Measurements from ENCODE around the gene ZNF219.

Gene ZNF219

DNA sequence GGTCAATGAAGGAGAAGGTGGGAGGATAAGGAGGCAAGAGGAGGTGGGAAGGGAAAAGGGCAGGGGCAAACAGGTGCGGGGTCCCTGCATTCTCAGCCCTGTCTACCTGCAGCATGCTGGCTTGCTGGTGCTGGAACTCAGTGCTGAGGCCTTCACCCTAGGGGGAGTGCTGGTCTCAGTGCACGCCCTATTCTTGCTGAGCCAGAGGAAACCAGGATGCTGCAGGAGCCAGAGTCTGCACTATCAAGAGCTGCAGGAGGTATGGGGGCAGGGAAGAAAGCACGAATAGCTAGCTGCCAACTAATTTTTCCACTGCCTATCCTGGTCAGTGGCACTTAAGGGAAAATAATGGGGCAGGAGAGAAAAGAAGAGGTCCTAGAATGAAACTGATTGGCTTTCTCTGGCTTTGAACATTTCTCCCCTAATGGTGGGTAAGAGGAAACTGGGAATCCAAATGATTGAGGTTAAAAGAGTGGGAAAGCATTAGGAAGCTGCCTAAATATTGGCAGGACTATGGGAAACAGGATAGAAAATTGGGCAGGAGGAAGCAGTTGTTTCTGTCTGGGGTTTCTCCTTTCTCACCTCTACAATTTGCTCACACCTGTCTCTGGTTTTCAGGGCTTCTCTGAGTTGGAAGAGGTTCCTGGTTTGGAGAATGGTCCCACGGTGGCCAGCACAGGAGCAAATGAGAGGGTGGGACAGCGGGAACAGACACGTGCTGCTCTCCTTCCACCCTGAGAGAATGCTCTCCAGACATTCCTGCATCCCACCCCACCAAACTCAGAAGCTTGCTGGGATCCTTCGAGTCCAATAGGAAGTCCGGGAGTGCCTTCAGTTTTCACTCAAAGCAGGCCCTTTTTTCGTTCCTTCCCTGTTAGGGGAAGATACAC is 4.3 kb upstream of the ZNF219 start:
- DNase-seq = no peak

DNA sequence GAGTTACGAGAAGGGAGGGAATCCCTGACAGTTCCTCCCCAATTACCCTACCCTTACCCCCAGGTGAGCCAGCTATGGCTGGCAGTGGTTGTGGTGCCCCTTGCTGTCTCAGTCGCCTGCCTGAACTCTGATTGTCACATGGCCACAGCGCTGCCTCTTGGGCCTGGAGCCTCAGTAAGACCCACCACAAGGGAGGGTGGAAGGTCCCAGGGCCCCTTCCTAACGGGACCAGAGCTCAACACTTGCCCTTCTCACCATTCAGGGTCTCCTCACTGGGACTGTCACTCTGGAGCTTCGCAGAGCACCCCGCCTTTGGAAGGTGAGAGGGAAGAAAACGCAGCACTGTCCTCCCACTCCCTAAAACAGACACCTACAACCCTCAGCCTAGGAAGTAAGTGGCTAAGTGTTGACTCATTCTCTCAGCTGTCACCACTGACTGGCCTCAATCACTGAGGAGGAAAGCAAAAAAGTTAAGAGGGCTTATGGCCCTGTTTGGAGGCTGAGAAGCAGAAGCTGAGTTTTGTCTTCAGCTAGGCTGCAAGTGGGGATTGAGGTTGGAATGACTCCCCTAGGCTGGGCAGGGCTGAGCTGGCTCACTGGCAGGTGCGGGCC is 3.5 kb upstream of the ZNF219 start:
- no peak for DNase-seq

DNA sequence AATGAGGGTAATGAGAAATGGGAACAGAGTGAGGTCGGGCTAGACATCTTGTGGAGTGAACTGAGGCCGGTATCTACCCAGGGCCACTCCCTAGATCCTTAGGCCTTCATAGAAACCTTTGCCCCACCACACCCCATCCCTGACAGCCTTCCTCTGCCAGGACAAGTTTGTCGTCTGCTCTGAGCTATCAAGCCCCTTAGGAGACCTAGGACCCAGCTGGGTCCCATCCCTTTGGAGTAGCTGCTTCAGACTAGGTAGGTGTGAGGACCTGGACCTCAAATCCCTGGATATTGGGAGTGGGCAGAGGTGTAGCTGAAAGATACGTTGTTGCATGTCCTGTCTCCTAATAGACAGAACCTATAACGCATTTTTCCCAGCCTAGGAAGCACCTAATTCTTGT is 2.5 kb upstream of the ZNF219 start, which contains the start of gene TMEM253:
TMEM253 (plus strand) TSS at position 136 of the 400 bp plus-strand sequence. CDS start 278 bp downstream, outside the sequence.
- DNase-seq = no peak

GRCh38 chr14:21099596-21099985 is 1.1 kb upstream of the ZNF219 start:
- DNase-seq = no peak

- DNase-seq = no peak
Measured at GRCh38 chr14:21098892-21099595, 589 bp upstream of the ZNF219 start.

- peak in 18 of 56 donors; percentile 4 to 78 (median 28) for DNase-seq
Measured at GRCh38 chr14:21097636-21098075, 799 bp downstream of the ZNF219 start.

DNA sequence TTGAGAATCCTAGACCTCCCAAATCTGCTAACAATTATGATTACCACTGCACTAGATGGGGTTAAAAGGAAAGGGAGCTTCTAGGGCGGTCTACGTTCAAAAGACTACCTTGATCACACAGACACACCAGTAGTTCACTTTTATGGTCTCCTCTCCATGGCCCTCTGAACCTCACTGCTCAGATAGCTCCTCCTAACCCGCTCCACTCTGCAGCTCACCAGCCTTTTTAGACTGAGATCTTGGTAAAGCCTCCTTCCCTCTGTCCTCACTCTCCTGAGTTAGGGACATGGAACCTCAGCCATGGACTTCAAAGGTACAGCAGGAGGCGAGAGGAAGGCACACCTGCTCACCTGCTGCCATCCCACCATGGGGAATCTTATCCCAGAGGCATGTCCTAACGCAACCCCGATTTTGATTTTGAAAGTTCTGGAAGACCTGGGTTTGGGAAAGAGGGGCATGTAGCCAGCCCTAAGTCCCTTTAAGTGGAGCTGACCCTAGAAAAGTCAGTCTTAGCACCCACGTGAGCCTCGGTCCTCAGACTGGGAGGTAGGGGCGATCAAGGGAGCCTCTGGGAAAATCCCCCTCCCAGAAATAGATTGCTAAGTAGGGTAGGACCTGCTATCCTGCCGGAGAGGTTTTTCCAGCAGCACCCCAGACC is 1.3 kb downstream of the ZNF219 start:
- DNase-seq = peak in 3 of 56 donors; percentile 26 to 51 (median 31)

DNA sequence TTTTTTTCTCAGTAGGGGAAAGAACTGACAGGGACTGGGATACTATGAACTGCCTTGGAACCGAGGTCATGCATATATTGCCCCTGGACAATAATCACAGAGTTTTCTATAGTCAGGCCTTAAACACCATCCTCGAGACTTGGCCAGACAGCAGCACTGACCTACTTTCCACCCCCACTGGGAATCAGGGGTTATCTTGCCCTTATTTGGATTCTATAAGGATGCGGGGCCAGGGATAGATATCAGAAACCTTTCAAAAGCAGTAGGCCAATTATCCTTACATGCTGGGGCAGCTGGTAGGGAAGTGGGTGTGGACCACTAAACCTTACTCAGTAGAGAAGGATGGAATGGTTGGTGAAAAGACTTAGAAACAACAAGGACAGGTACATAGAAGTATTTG is 2.0 kb downstream of the ZNF219 start:
- no peak for DNase-seq

DNA sequence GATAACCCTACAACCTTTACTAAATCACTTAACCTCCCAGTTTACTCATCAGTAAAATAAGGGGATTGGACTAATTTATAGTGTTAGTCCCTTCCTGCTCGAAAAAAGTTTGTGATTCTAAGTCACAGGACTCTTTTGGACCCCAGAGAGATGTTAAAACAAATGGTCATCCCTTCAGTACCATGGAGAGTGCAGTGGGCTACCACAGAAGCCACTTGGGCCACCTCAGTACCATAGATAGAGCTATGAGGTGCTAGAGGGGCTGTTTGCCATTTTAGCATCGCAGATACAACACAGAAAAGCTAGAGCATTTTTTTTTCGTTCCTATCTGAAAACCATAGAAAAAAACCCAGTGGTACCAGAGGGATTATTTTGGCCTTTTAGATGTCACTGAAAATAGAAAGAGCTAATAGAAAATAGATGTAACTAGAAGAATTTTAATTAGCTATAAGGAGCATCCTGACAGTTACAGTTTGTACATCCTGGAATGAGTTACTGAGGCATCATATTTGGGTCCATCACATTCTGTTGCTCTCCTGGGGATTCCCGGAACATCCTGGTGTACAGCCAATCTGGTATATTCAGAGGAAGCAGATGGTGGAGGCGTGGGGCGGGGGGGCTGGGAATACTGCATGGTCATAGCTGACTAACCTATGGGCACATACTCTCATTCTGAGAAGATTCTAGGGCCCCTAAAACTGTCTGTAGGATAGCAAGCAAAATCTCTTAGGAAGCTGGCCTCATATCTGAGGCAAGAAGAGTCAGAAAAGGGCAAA is 2.8 kb downstream of the ZNF219 start:
- DNase-seq = peak in 8 of 56 donors; percentile 6 to 43 (median 24)

DNA sequence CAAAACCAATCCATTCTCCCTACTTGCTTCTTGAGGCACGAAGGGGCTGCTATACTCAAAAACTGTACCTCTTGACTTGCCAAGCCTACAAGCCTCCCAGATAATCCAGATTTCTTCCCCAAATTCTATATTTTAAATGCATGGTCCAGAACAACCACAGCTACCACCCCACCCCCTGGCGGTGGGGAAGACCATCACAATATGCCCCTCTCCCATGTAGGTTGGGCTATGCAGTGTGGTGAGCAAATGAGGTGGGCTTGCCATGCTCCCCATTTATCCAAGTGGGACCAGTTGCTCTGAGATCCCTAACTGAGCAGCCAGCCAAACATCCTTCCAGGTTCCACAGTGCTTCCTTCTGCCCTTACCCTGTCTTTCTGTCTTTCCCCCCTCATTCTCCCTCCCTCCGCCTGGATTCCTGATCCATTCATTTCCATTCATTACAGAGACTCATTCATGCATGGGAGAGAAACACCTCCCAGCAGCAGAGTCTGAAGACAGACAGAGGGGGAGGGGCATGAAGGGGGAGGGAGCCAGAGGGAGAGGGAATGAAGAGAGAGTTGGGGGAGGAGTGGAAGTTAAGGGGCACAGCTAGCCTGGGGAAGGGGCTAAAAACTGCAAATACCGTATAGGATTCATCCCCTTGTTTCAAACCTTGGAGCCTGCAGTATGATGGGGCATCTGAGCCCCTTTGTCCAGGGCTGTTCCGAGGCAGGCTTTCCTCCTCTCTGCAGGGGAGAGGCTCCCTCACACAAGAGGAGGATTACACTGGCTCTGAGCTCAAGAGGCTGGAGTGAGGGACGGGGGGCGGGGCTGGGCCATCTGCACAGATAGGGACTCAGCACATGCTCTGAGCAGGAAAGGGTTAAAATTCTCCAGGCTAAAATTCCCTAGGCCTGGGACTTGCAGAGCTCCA is 4.4 kb downstream of the ZNF219 start:
- DNase-seq = peak in 12 of 56 donors; percentile 13 to 48 (median 32)

DNA sequence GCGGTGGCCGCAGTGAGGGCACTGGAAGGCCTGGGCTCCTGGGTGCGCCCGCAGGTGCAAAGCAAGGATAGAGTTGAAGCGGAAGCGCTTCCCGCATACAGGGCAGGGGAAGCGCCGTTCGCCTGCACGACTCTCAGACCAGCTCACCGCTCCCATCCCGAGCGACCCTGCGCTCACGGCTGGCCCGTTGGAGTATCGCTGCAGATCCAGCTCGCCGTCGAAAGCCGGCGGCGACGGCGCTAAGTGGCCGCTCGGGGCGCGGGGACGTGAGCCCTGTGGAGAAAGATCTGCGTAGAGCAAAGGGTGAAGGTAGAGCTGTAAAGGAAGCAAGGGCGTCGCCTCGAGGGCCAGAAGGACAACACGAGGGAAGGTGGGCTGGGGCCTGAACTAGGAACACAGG is 5.4 kb downstream of the ZNF219 start:
- no peak for DNase-seq

- DNase-seq = peak in 48 of 56 donors; percentile 27 to 86 (median 62)
Measured at GRCh38 chr14:21092273-21093011, 6.0 kb downstream of the ZNF219 start.

DNA sequence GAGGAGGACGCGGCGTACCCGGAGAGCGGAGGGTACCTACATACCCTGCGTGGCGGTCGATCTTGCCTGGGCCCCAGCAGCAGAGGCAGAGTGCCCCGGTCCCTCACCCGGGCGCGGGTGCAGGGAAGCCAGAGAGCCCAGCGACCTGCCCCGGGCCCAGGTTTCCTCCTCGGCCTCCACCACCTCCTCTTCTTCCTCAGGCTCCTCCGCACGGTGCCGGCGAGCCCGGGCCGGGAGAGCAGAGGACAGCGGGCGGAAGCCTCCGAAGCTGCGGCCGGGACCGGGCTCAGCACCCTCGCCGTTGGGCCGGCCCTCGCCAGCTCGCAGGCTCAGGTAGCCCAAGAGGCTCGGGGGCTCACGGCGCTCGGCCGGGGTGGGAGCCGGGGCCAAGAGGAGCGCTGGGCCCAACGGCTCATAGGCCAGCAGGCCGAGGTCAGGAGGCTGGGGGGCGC is 6.6 kb downstream of the ZNF219 start:
- DNase-seq = no peak

- DNase-seq = no peak
Measured at GRCh38 chr14:21090940-21091663, 7.4 kb downstream of the ZNF219 start.

GRCh38 chr14:21090194-21090939 is 8.1 kb downstream of the ZNF219 start:
- peak in 11 of 56 donors; percentile 2 to 52 (median 17) for DNase-seq

GRCh38 chr14:21089877-21090193 is 8.6 kb downstream of the ZNF219 start:
- no peak for DNase-seq

DNA sequence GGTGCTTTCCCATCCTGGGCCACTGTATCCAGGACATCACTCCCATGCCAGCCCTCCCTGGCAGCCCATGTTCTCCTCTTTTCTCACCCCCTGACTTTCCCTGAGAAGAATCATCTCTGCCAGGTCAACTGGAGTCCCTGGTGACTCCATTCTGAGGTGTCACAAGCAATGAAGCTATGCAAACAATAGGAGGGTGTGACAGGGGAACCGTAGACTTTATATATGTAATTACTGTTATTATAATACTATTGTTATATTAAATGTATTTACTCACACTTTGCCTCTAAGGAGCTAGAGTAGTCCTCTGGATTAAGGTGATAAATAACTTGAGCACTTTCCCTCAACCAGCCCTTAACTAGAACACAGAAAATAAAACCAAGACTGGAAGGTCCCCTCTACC is 9.2 kb downstream of the ZNF219 start:
- no peak for DNase-seq

All from amygdala (tissue), 56 donors.